Activated CD4-positive, alpha-beta memory T cell treated with anti-CD3 and anti-CD28 coated beads for 36 hours (primary cell): ENCODE data around the gene CRADD. TPM values are rescaled to one million over a fixed set of nuclear protein-coding genes. Genes with fewer than 3 reads are reported as not detected.
"Not testable (repeated sequence)": the region's sequence is repeated elsewhere in the genome, so short reads cannot be mapped to it uniquely, and the experiment has no call there.

Source experiments
- CTCF ChIA-PET: fragments of 350-600 bp; sonication (Branson Sonifier 250); formaldehyde crosslinking; loops from one replicate; lab custom pipeline; 2021; ENCODE audit warnings: antibody characterized with exemption, inconsistent platforms; lab: Charles Lee
- POLR2A ChIA-PET: fragments of 350-600 bp; sonication (Branson Sonifier 250); formaldehyde crosslinking; loops from one replicate; lab custom pipeline; 2021; ENCODE audit warnings: antibody characterized with exemption; lab: Charles Lee
- DNase-seq: peaks from one replicate; pipeline ENCODE4 v3.0.0-alpha.2; 2020
- H3K27ac Mint-ChIP-seq: one replicate; pipeline ENCODE4 v1.8.0; 2021; ENCODE audit warnings: mixed read lengths
- H3K27me3 Mint-ChIP-seq: one replicate; pipeline ENCODE4 v1.8.0; 2021; ENCODE audit warnings: mixed read lengths
- H3K36me3 Mint-ChIP-seq: one replicate; pipeline ENCODE4 v1.8.0; 2021; ENCODE audit warnings: mixed read lengths
- H3K4me1 Mint-ChIP-seq: one replicate; pipeline ENCODE4 v1.8.0; 2021; ENCODE audit warnings: low read depth, mixed read lengths
- H3K4me3 Mint-ChIP-seq: one replicate; pipeline ENCODE4 v1.8.0; 2021; ENCODE audit warnings: mild to moderate bottlenecking, mixed read lengths
- H3K9me3 Mint-ChIP-seq: one replicate; pipeline ENCODE4 v1.8.0; 2021; ENCODE audit warnings: mixed read lengths
- intact Hi-C: fragments of 100-400 bp; cut with micrococcal nuclease; formaldehyde crosslinking; loops from one replicate; pipeline ENCODE4 v1.15.1; 2023
- total RNA-seq, 2 experiments: library from RNA; stranded (reverse); gene quantifications; one replicate each; pipeline ENCODE4 v1.2.3, GENCODE V29; 2021

CRADD gene
- total RNA-seq, 2 experiments from 2014 or later, result 8.9 to 10.4 TPM

DNA sequence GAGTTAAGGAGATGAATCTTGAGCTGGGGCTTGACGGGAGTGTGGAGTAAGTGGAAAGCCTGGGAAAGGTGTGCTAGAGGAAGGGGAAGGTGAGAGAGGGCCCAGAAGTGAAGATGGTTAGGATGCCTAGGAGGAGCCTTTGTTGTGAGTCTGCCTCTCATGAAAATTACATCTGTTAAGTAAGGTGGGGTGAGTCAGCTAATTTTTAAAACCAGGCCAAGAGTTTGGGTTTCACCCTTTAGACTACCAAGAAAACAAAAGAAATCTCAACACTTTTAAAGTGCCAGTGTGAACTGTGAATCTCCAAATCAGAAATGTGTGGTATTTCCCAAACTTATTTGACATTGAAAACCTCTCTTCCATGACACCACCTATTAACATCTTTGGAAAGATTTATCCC lies 185.2 kb downstream of the CRADD start:
- H3K36me3 Mint-ChIP-seq, result peaks cover 17% of the 10 kb centered on the region
- H3K4me1 Mint-ChIP-seq, result peaks cover 10% of the 10 kb centered on the region
- no peak overlapping the region for H3K27ac Mint-ChIP-seq
- no peak overlapping the region for H3K4me3 Mint-ChIP-seq
- no peak for DNase-seq
- H3K9me3 Mint-ChIP-seq, result peaks cover 29% of the 10 kb centered on the region
- CTCF ChIA-PET, result no interaction called here
- intact Hi-C loops, result no loop called here
- POLR2A ChIA-PET, result no interaction called here
- H3K27me3 Mint-ChIP-seq, result no peaks in the 10 kb centered on the region

DNA sequence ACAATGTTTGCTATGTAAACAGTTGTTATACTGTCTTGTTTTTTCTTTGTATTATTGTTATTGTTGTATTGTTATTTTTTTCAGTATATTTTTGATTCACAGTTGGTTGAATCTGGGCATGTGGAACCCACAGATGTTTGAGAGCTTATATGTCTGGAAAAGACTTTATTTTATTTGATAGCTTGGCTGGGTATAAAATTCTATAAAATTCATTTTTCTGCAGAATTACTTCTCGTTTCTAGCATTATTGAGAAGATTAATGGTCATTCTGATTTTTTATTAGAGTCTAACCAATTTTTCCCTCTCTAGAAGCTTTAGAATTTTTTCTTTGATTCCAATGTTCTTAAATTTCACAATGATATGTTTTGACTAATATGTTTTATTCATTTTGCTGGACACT lies 188.6 kb downstream of the CRADD start:
- no peak overlapping the region for H3K27ac Mint-ChIP-seq
- H3K36me3 Mint-ChIP-seq, result peaks cover 24% of the 10 kb centered on the region
- intact Hi-C loops, result no loop called here
- POLR2A ChIA-PET, result no interaction called here
- DNase-seq, result no peak
- peaks cover 4% of the 10 kb centered on the region for H3K4me1 Mint-ChIP-seq
- CTCF ChIA-PET, result no interaction called here
- no peak overlapping the region for H3K4me3 Mint-ChIP-seq
- H3K9me3 Mint-ChIP-seq, result peaks cover 56% of the 10 kb centered on the region
- H3K27me3 Mint-ChIP-seq, result no peaks in the 10 kb centered on the region

GRCh38 chr12:93868771-93869170 lies 191.6 kb downstream of the CRADD start:
- H3K4me3 Mint-ChIP-seq, result no peak overlapping the region
- H3K27me3 Mint-ChIP-seq, result no peaks in the 10 kb centered on the region
- no peak for DNase-seq
- peaks cover 80% of the 10 kb centered on the region for H3K9me3 Mint-ChIP-seq
- peaks cover 26% of the 10 kb centered on the region for H3K36me3 Mint-ChIP-seq
- no peaks in the 10 kb centered on the region for H3K4me1 Mint-ChIP-seq
- ChIA-PET CTCF (no interaction called here), POLR2A (no interaction called here)
- no peak overlapping the region for H3K27ac Mint-ChIP-seq
- intact Hi-C loops, result no loop called here

GRCh38 chr12:93870020-93870795 lies 193.0 kb downstream of the CRADD start:
- Mint-ChIP-seq H3K27ac (no peak overlapping the region), H3K4me1 (no peaks in the 10 kb centered on the region), H3K36me3 (peaks cover 34% of the 10 kb centered on the region), H3K27me3 (no peaks in the 10 kb centered on the region), H3K4me3 (no peak overlapping the region), H3K9me3 (peaks cover 84% of the 10 kb centered on the region)
- POLR2A ChIA-PET, result no interaction called here
- intact Hi-C loops, result no loop called here
- DNase-seq, result no peak
- CTCF ChIA-PET, result no interaction called here

GRCh38 chr12:93871566-93871965 lies 194.4 kb downstream of the CRADD start:
- H3K27ac Mint-ChIP-seq, H3K4me3 Mint-ChIP-seq, H3K27me3 Mint-ChIP-seq, CTCF ChIA-PET, intact Hi-C loops, H3K4me1 Mint-ChIP-seq, POLR2A ChIA-PET, DNase-seq: not testable (repeated sequence)
- H3K9me3 Mint-ChIP-seq, result peaks cover 85% of the 10 kb centered on the region
- peaks cover 28% of the 10 kb centered on the region for H3K36me3 Mint-ChIP-seq

DNA sequence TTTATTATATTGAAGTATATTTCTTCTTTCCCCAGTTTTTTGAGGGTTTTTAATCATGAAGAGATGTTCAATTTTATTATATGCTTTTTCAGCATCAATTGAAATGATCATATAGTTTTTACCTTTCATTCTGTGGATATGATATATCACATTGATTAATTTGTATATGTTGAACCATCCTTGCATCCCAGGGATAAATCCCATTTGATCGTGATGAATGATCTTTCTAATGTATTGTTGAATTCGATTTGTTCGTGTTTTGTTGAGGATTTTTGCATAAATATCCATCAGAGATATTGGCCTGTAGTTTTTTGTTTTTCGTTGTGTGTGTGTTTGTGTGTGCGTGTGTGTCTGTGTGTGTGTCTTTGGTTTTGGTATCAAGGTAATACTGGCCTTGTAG lies 196.4 kb downstream of the CRADD start:
- H3K27ac Mint-ChIP-seq, result no peak overlapping the region
- no peaks in the 10 kb centered on the region for H3K4me1 Mint-ChIP-seq
- CTCF ChIA-PET, result no interaction called here
- DNase-seq, result no peak
- H3K27me3 Mint-ChIP-seq, result no peaks in the 10 kb centered on the region
- H3K4me3 Mint-ChIP-seq, result no peak overlapping the region
- intact Hi-C loops, result no loop called here
- POLR2A ChIA-PET, result no interaction called here
- peaks cover 20% of the 10 kb centered on the region for H3K36me3 Mint-ChIP-seq
- H3K9me3 Mint-ChIP-seq, result peaks cover 77% of the 10 kb centered on the region

GRCh38 chr12:93875157-93875556 lies 198.0 kb downstream of the CRADD start:
- CTCF ChIA-PET, result no interaction called here
- peaks cover 2% of the 10 kb centered on the region for H3K4me1 Mint-ChIP-seq
- H3K9me3 Mint-ChIP-seq, result peaks cover 62% of the 10 kb centered on the region

DNA sequence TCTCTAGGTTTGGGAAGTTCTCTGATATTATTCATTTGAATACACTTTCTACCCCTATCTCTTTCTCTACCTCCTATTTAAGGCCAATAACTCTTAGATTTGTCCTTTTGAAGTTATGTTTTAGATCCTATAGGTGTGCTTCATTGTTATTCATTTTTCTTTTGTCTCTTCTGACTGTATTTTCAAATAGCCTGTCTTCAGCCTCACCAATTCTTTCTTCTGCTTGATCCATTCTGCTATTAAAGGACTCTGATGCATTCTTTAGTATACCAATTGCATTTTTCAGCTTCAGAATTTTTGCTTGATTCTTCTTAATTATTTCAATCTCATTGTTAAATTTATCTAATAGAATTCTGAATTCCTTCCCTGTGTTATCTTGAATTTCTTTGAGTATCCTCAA lies 199.2 kb downstream of the CRADD start:
- intact Hi-C loops, result no loop called here
- CTCF ChIA-PET, result no interaction called here
- peaks cover 54% of the 10 kb centered on the region for H3K9me3 Mint-ChIP-seq
- H3K36me3 Mint-ChIP-seq, result peaks cover 14% of the 10 kb centered on the region
- no peak overlapping the region for H3K4me3 Mint-ChIP-seq
- DNase-seq, result no peak
- no peak overlapping the region for H3K27ac Mint-ChIP-seq
- peaks cover 12% of the 10 kb centered on the region for H3K4me1 Mint-ChIP-seq
- POLR2A ChIA-PET, result no interaction called here
- H3K27me3 Mint-ChIP-seq, result no peaks in the 10 kb centered on the region

More at GRCh38 chr12:93875157-93875556, 198.0 kb downstream of the CRADD start:
- intact Hi-C loops, result no loop called here
- no peaks in the 10 kb centered on the region for H3K27me3 Mint-ChIP-seq
- H3K36me3 Mint-ChIP-seq, result peaks cover 14% of the 10 kb centered on the region
- no peak overlapping the region for H3K27ac Mint-ChIP-seq
- no peak for DNase-seq
- POLR2A ChIA-PET, result no interaction called here
- H3K4me3 Mint-ChIP-seq, result no peak overlapping the region

DNA sequence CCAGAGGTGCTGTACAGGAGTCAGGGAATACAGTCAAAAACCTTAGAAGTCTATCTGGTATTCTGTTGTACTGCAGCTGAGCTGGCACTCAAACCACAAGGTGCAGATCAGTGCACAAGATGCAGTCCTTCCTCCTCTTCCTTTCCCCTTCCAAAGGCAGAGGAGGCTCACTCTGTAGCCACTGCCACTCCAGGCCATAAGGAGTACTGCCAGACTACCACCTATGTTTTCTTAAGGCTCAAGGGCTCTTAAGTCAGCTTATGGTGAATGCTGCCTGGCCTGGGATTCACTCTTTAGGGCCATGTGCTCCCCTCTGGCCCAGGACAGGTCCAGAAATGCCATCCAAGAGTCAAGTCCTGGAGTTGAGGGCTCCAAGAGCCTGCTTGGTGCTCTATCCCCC lies 200.3 kb downstream of the CRADD start:
- DNase-seq, result no peak
- peaks cover 44% of the 10 kb centered on the region for H3K9me3 Mint-ChIP-seq
- peaks cover 12% of the 10 kb centered on the region for H3K36me3 Mint-ChIP-seq
- H3K27ac Mint-ChIP-seq, result no peak overlapping the region
- ChIA-PET POLR2A (no interaction called here), CTCF (no interaction called here)
- peaks cover 12% of the 10 kb centered on the region for H3K4me1 Mint-ChIP-seq
- H3K4me3 Mint-ChIP-seq, result no peak overlapping the region
- intact Hi-C loops, result no loop called here
- H3K27me3 Mint-ChIP-seq, result no peaks in the 10 kb centered on the region

DNA sequence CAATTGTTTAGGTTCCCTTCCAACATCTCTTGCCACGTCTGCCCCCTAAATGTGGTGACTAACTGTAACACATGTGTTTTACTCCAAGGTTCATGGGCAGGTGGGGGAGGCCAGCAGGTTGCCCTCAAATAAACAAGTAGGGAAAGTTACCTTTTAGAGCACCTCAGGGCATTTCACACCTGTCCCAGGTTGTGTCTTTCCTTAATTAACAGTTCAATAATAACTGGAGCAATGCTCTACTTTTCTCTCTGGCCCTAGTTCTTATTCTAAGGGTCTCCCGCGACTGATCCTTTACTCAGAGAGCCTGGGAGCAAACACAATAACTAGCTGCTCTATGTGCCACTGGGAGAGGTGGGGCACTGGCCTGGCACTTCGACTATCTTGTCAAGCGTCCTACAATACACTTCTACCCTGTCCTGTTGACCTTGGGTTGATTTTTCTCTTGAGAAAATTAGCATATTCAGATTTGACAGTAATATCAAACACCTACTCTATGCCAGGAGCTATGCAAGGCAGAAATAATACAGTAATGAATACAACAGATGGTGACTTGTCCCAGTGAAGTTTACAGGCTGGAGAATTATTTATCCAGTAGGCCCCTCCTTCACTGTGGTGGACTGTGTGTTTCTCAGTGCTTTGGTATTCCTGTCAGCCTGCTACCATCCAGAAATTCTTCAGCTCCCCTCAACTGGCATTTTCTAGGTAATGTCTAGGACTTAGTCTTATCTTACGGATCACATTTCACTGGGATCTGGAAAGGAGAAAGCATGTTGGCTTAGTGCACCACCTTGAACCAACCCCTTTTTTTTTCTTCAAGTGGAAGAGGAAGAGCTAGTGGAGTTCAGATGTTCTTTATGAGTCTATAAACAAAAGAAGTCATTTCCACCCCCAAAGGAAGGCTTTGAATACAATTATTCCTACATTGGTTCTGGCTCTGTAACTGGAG lies 202.6 kb downstream of the CRADD start:
- POLR2A ChIA-PET, result no interaction called here
- Mint-ChIP-seq H3K27ac (no peak overlapping the region), H3K4me3 (no peak overlapping the region), H3K4me1 (peaks cover 12% of the 10 kb centered on the region), H3K27me3 (no peaks in the 10 kb centered on the region), H3K36me3 (peaks cover 3% of the 10 kb centered on the region), H3K9me3 (peaks cover 23% of the 10 kb centered on the region)
- intact Hi-C loops, result no loop called here
- no peak for DNase-seq
- CTCF ChIA-PET, result interaction anchor here (0.6 to 1.2 kb wide), 2 partner anchors 31 to 221 kb away, joined by 3 read pairs; no protein-coding TSS in a partner anchor

- CTCF ChIA-PET, result interaction anchor here (1.2 kb wide), 1 partner anchor 220 kb away, joined by 3 read pairs; no protein-coding TSS in a partner anchor
- Mint-ChIP-seq H3K27me3 (no peaks in the 10 kb centered on the region), H3K4me3 (no peak overlapping the region), H3K9me3 (peaks cover 11% of the 10 kb centered on the region), H3K27ac (peak overlapping the region; percentile 25), H3K36me3 (peaks cover 2% of the 10 kb centered on the region), H3K4me1 (peaks cover 12% of the 10 kb centered on the region)
- intact Hi-C loops, result no loop called here
- no peak for DNase-seq
- POLR2A ChIA-PET, result no interaction called here
These were observed 203.8 kb downstream of the CRADD start for GRCh38 chr12:93880853-93881522.

DNA sequence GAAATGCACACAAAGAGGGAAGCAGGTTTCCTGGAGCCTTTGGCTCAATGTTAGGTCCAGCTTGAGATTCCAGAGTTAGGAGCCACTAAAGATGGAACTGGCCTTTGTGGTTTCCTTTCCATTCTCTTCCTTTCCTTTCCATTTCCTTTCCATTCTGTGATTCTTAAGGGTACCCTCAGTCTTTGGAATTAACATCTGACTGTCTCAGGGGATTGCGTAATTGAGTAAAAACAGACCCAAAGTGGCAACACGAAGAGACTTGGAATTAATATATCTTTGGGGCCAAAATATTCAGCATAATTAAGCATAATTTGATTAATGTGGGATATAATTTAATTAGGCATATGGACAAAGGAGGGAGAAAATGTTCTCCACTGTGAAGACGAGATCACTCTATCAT lies 205.6 kb downstream of the CRADD start:
- Mint-ChIP-seq H3K36me3 (no peaks in the 10 kb centered on the region), H3K27ac (no peak overlapping the region), H3K27me3 (no peaks in the 10 kb centered on the region), H3K9me3 (no peaks in the 10 kb centered on the region), H3K4me3 (no peak overlapping the region), H3K4me1 (peaks cover 12% of the 10 kb centered on the region)
- DNase-seq, result no peak
- ChIA-PET CTCF (no interaction called here), POLR2A (no interaction called here)
- intact Hi-C loops, result no loop called here
